K562 (cell line): ENCODE results near the gene AZGP1. TPM values are rescaled to one million over a fixed set of nuclear protein-coding genes. Genes with fewer than 3 reads are reported as not detected.
A peak's percentile ranks its signal among the peaks of the same experiment; 100 is the strongest.

Experiments
- FOXK2 ChIP-seq, 2 experiments: fragments of 450-650 bp; IDR thresholded peaks in 1 of 2; conservative IDR thresholded peaks in 1 of 2; 2 replicates each; pipeline ENCODE4 v1.6.1; 2016; ENCODE audit warnings: low read depth in 2 of 2, mild to moderate bottlenecking in 1 of 2
- GABPB1 ChIP-seq: sonication (generic); formaldehyde crosslinking; IDR thresholded peaks from 2 replicates; pipeline ENCODE4 v1.8.0; 2022; ENCODE audit warnings: mild to moderate bottlenecking, missing genetic modification reagents
- GTF2E2 ChIP-seq: fragments of 200-800 bp; sonication (Bioruptor generic); IDR thresholded peaks from 2 replicates; pipeline ENCODE4 v1.6.1; 2016; ENCODE audit warnings: missing genetic modification characterization, missing compliant biosample characterization
- HDAC2 ChIP-seq: fragments of 450-650 bp; IDR thresholded peaks from 2 replicates; pipeline ENCODE4 v1.6.1; 2016; ENCODE audit warnings: mild to moderate bottlenecking
- HNRNPK ChIP-seq: fragments of 200-400 bp; formaldehyde crosslinking; IDR thresholded peaks from one replicate; pipeline ENCODE4 v1.6.1; 2018; ENCODE audit warnings: mild to moderate bottlenecking, low read depth, low read length; ENCODE audit not compliant: poor library complexity, severe bottlenecking
- KDM5B ChIP-seq: fragments of 200-600 bp; sonication (generic); IDR thresholded peaks from 2 replicates; pipeline ENCODE4 v1.6.1; 2012; ENCODE audit warnings: low read depth, mild to moderate bottlenecking, moderate library complexity, low read length, control low read depth, inconsistent platforms; ENCODE audit not compliant: insufficient replicate concordance
- KLF10 ChIP-seq: fragments of 250-450 bp; sonication (Bioruptor Pico); IDR thresholded peaks from 2 replicates; pipeline ENCODE4 v1.6.1; 2021; ENCODE audit warnings: matching md5 sums
- LCOR ChIP-seq: sonication (generic); formaldehyde crosslinking; IDR thresholded peaks from 2 replicates; pipeline ENCODE4 v1.8.0; 2022; ENCODE audit warnings: mild to moderate bottlenecking, missing genetic modification reagents
- NR2C1 ChIP-seq, 2 experiments: fragments of 450-650 bp; IDR thresholded peaks; 2 replicates each; pipeline ENCODE4 v1.6.1; 2017; ENCODE audit warnings: mild to moderate bottlenecking in 2 of 2, antibody characterized with exemption in 1 of 2, inconsistent platforms in 1 of 2, missing compliant biosample characterization in 1 of 2, missing genetic modification characterization in 1 of 2
- SAFB ChIP-seq: fragments of 200-400 bp; formaldehyde crosslinking; IDR thresholded peaks from 2 replicates; pipeline ENCODE4 v1.6.1; 2017; ENCODE audit warnings: low read depth, low read length, borderline replicate concordance
- SRF ChIP-seq, 2 experiments: fragments of 250-450, 450-650 bp in 1 of 2; sonication (Bioruptor Pico) in 1 of 2; sonication (generic) in 1 of 2; formaldehyde crosslinking; IDR thresholded peaks; 2 replicates each; pipeline versions ENCODE4 v1.5.0 to v1.5.1; 2020 to 2022; ENCODE audit warnings: mild to moderate bottlenecking in 1 of 2, missing genetic modification reagents in 1 of 2
- TFAM ChIP-seq: fragments of 250-450 bp; sonication (Bioruptor Pico); conservative IDR thresholded peaks from 2 replicates; pipeline ENCODE4 v1.5.0; 2021; ENCODE audit warnings: mild to moderate bottlenecking, moderate library complexity
- ZKSCAN1 ChIP-seq: fragments of 150-350 bp; IDR thresholded peaks from 2 replicates; pipeline ENCODE4 v1.6.1; 2016; ENCODE audit warnings: low read depth, low read length
- ZNF174 ChIP-seq: fragments of 250-450 bp; sonication (Bioruptor Pico); IDR thresholded peaks from 2 replicates; pipeline ENCODE4 v1.4.0; 2020; ENCODE audit warnings: mild to moderate bottlenecking
- polyA plus RNA-seq, 8 experiments: library from polyadenylated mRNA; depleted of rRNA in 4 of 8; stranded (reverse) in 5 of 8; unstranded in 3 of 8; fragments of >200 nt; fragmentation: Nextera tagmentation in 2 of 8; fragmentation: Illumina TruSeq in 1 of 8; extraction: Ambion mirVana in 2 of 8; extraction: Trizol in 1 of 8; gene quantifications; 2 replicates each; pipeline versions ENCODE4 v1.2.1 to v1.2.3, GENCODE V29; 2011 to 2014; ENCODE audit warnings: inconsistent platforms in 1 of 8, missing spikeins in 1 of 8
- total RNA-seq, 7 experiments: library from RNA; depleted of rRNA in 6 of 7; stranded (reverse); fragments of >200 nt in 6 of 7; fragmentation: Illumina TruSeq in 2 of 7; extraction: Trizol in 2 of 7; gene quantifications; 2 replicates each; pipeline versions ENCODE4 v1.2.1 to v1.2.3, GENCODE V29; 2011 to 2021; ENCODE audit warnings: low replicate concordance in 1 of 7
- TF ChIP-seq, protein P1 (sequence below), 2 experiments: fragments of 450-650 bp; conservative IDR thresholded peaks; 2 replicates each; pipeline ENCODE4 v1.6.1; 2017; ENCODE audit warnings: mild to moderate bottlenecking in 2 of 2, moderate library complexity in 2 of 2
- TF ChIP-seq, protein P2 (sequence below): fragments of 250-450 bp; sonication (Bioruptor Pico); IDR thresholded peaks from 2 replicates; pipeline ENCODE4 v1.6.1; 2021; ENCODE audit warnings: mild to moderate bottlenecking
- TF ChIP-seq, protein P3 (sequence below): fragments of 250-450 bp; sonication (Bioruptor Pico); IDR thresholded peaks from 2 replicates; pipeline ENCODE4 v1.8.0; 2022; ENCODE audit warnings: moderate library complexity, mild to moderate bottlenecking, inconsistent platforms
- TF ChIP-seq, protein P4 (sequence below): sonication (generic); formaldehyde crosslinking; IDR thresholded peaks from 2 replicates; pipeline ENCODE4 v1.8.1; 2023; ENCODE audit warnings: mild to moderate bottlenecking, missing genetic modification reagents, moderate library complexity
- TF ChIP-seq, protein P5 (sequence below): sonication (generic); formaldehyde crosslinking; IDR thresholded peaks from 2 replicates; pipeline ENCODE4 v1.8.1; 2023; ENCODE audit warnings: mild to moderate bottlenecking, missing genetic modification reagents

Gene AZGP1
- total and polyA plus RNA-seq, 9 of the 15 experiments (the other 6 are each of a cell fraction or from before 2014, with no cell fraction given), result 0.18 to 0.53 TPM; not detected in 7

DNA sequence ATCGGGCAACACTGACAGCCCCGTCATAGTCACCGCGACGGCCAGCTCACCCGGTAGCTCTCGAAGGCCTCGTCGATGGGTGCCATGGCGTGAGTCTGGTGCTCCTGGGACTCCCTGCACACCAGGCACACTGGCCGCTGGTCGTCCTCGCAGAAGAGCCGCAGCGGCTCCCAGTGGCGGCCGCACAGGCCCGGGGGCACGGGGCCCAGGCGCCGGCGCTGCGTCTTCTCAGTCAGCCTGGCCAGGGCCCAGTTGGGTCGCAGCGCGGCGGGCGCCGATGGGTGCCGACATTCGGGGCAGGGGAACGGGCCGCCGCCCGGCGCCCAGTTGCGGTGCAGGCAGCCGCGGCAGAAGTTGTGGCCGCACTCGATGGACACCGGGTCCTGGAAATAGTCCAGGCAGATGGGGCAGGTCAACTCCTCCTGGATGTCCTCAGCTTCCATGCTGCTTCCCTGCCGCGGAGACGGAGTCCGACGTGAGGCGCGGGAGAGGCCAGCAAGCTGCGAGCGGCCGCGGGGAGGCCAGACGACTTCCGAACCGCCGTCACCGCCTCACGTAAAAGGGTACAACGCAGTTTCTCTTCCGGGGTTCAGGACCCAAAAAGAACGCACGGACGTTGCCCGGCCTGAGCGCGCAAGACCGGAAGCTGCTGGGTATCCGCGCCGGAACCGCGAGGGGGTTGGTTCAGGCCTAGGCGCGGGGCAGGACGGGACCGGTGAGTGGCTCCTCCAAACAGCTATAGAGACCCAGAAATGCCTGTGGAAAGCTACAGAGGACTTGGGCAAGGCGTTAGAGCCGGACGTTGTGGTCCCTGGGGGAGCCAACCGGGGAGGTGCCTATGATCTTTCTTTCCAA is 56.6 kb downstream of the AZGP1 start, which contains the start of gene TRIM4 (continued):
- TF ChIP-seq, protein P1, sequence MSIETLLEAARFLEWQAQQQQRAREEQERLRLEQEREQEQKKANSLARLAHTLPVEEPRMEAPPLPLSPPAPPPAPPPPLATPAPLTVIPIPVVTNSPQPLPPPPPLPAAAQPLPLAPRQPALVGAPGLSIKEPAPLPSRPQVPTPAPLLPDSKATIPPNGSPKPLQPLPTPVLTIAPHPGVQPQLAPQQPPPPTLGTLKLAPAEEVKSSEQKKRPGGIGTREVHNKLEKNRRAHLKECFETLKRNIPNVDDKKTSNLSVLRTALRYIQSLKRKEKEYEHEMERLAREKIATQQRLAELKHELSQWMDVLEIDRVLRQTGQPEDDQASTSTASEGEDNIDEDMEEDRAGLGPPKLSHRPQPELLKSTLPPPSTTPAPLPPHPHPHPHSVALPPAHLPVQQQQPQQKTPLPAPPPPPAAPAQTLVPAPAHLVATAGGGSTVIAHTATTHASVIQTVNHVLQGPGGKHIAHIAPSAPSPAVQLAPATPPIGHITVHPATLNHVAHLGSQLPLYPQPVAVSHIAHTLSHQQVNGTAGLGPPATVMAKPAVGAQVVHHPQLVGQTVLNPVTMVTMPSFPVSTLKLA (conservative IDR thresholded peaks at IDR 0.05), result peak; percentile 57 to 87
- TF ChIP-seq HDAC2 (no peak), NR2C1 (IDR thresholded peaks at IDR 0.05) (peak; percentile 92), NR2C1 (tag; IDR thresholded peaks at IDR 0.05) (peak; percentile 94), TFAM (CRISPR knock-in tag) (no peak), GABPB1 (CRISPR knock-in tag) (peak; percentile 93), ZNF174 (CRISPR knock-in tag) (no peak), GTF2E2 (tag) (peak; percentile 91; the same call in 1 of the 2 replicates), FOXK2 (conservative IDR thresholded peaks at IDR 0.05 in 1 of 2, IDR thresholded peaks at IDR 0.05 in 1 of 2; ENCODE audit: low read depth in 2 of 2) (peak; percentile 71 to 78), LCOR (CRISPR knock-in tag) (peak; percentile 79), ZKSCAN1 (no peak), SAFB (no peak; the same call in 1 of the 2 replicates), KLF10 (CRISPR knock-in tag) (no peak), SRF (CRISPR knock-in tag; IDR thresholded peaks at IDR 0.05) (peak in 1 of 2 experiments; percentile 60; a peak in 2 of 4 replicates), HNRNPK (no peak), KDM5B (peak; percentile 76)
- TF ChIP-seq, protein P2, sequence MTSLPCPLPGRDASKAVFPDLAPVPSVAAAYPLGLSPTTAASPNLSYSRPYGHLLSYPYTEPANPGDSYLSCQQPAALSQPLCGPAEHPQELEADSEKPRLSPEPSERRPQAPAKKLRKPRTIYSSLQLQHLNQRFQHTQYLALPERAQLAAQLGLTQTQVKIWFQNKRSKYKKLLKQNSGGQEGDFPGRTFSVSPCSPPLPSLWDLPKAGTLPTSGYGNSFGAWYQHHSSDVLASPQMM (CRISPR knock-in tag), result no peak
- TF ChIP-seq, protein P3, sequence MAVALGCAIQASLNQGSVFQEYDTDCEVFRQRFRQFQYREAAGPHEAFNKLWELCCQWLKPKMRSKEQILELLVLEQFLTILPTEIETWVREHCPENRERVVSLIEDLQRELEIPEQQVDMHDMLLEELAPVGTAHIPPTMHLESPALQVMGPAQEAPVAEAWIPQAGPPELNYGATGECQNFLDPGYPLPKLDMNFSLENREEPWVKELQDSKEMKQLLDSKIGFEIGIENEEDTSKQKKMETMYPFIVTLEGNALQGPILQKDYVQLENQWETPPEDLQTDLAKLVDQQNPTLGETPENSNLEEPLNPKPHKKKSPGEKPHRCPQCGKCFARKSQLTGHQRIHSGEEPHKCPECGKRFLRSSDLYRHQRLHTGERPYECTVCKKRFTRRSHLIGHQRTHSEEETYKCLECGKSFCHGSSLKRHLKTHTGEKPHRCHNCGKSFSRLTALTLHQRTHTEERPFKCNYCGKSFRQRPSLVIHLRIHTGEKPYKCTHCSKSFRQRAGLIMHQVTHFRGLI (CRISPR knock-in tag), result no peak
- TF ChIP-seq, protein P4, sequence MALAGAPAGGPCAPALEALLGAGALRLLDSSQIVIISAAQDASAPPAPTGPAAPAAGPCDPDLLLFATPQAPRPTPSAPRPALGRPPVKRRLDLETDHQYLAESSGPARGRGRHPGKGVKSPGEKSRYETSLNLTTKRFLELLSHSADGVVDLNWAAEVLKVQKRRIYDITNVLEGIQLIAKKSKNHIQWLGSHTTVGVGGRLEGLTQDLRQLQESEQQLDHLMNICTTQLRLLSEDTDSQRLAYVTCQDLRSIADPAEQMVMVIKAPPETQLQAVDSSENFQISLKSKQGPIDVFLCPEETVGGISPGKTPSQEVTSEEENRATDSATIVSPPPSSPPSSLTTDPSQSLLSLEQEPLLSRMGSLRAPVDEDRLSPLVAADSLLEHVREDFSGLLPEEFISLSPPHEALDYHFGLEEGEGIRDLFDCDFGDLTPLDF (CRISPR knock-in tag), result peak; percentile 79
- TF ChIP-seq, protein P5, sequence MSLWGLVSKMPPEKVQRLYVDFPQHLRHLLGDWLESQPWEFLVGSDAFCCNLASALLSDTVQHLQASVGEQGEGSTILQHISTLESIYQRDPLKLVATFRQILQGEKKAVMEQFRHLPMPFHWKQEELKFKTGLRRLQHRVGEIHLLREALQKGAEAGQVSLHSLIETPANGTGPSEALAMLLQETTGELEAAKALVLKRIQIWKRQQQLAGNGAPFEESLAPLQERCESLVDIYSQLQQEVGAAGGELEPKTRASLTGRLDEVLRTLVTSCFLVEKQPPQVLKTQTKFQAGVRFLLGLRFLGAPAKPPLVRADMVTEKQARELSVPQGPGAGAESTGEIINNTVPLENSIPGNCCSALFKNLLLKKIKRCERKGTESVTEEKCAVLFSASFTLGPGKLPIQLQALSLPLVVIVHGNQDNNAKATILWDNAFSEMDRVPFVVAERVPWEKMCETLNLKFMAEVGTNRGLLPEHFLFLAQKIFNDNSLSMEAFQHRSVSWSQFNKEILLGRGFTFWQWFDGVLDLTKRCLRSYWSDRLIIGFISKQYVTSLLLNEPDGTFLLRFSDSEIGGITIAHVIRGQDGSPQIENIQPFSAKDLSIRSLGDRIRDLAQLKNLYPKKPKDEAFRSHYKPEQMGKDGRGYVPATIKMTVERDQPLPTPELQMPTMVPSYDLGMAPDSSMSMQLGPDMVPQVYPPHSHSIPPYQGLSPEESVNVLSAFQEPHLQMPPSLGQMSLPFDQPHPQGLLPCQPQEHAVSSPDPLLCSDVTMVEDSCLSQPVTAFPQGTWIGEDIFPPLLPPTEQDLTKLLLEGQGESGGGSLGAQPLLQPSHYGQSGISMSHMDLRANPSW (CRISPR knock-in tag), result no peak; the same call in 1 of the 2 replicates
